HG02798 (cell line): ENCODE measurements around the gene FADS1.

Experiments
- ATAC-seq: cut with Tn5 transposase; IDR thresholded peaks from one replicate; pipeline ENCODE4 v1.9.1; 2021; ENCODE audit warnings: mild to moderate bottlenecking; ENCODE audit not compliant: unreplicated experiment, poor library complexity

The FADS1 gene

DNA sequence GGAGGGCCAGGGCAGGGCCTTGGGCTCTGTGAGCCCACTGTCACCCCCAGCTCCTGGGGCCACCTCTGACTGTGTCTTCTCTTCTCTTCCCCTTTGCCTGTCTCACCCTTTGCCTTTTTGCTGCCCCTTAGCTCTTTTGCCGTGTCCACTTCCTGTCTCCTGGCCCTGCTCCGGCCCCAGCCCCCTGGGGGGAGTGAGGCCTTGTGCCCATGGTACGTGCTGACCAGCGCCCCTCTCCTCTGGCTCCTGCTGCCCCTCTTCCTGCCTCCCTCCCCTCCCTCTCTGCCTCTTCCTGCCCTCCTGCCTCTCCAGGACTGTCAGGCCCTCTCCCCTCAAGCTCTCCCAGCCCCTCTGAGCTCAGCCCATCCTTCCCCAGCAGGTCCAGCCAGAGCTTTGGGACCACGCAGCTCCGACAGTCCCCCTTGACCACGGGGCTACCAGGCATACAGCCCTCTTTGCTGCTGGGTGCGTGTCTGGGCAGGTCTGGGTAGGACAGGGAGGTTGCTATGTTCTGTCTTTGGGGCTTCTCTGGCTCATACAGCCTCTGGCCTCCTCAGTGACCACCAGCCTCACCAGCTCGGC lies 36.1 kb downstream of the FADS1 start:
- ATAC-seq, result no peak

DNA sequence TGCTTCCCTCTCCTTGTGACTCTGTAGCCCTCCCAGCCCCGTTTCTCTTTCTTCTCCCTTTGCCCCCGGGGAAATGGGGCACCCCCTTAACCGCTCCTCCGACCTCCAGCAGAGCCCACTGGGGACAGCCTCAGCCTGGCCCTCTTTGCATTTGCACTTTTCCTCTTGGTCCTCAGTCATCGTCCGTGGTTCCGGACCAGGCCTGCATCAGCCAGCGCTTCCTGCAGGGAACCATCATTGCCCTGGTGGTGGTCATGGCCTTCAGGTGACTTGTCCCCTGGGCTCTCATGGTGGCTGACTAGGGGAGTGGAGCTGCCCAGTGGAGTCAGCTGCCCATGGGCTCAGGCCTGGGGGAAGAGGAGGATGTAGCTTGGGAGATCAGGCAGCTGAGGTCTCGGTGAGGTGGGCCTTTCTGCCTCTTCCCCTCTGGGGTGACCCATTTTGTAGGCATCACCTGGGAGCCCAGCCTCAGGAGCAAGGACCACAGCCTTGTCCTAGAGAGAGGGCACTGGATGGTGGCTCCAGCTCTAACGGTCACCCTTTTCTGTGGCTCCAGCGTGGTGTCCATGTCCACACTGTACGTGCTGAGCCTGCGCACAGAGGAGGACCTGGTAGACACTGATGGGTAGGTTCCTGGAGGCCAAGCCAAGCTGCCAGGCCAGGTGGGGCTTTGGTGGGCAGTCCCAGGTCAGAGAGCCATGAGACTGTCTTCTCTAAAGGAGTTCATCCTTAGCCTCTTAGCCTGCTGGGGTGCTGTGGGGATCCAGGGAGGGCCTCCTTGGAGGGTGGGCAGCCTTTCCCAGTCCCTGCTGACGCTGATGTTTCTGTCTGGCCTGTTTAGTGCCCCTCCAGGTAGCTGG lies 36.9 kb downstream of the FADS1 start:
- no peak for ATAC-seq

GRCh38 chr11:61778920-61779650 lies 37.7 kb downstream of the FADS1 start:
- ATAC-seq, result no peak

- ATAC-seq, result no peak
Measured at GRCh38 chr11:61778357-61778886, 38.4 kb downstream of the FADS1 start.

DNA sequence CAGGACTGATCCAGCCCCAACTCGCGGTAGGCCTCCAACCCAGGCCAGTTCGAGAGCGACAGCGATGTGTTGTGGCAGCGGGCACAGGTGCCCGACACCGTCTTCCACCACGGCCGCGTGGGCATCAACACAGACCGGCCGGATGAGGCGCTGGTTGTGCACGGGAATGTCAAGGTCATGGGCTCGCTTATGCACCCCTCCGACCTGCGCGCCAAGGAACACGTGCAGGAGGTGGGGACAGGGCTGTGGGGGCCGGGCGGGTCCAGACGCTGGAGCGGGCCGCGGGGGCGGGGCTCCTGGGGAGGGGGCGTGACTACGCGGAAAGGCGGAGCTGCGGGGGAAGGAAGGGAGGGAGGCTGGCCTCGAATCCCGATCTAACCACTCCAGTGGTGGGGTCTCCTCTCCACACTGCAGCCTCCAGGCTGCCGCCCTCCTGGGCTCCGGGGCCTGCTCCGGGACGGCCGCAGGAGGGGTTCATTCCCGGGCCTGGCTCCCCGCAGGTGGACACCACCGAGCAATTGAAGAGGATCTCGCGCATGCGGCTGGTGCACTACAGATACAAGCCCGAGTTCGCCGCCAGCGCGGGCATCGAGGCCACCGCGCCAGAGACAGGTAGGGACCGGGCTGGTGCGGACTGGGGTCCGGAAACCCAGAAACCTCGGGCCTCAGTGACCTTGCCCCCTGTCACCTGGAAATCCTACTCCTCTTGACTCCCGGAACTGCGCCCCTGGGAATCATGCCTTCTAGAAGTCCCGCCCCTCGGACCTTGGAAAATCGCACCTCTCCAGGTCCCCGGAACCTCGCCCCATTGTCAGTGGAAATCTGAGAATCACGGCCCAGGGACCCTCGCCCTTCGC lies 39.3 kb downstream of the FADS1 start:
- no peak for ATAC-seq

GRCh38 chr11:61776561-61777075 lies 40.2 kb downstream of the FADS1 start:
- ATAC-seq, result peak; percentile 48

- no peak for ATAC-seq
Measured at GRCh38 chr11:61775606-61776554, 40.9 kb downstream of the FADS1 start.

GRCh38 chr11:61775106-61775505 lies 41.7 kb downstream of the FADS1 start:
- ATAC-seq, result no peak

DNA sequence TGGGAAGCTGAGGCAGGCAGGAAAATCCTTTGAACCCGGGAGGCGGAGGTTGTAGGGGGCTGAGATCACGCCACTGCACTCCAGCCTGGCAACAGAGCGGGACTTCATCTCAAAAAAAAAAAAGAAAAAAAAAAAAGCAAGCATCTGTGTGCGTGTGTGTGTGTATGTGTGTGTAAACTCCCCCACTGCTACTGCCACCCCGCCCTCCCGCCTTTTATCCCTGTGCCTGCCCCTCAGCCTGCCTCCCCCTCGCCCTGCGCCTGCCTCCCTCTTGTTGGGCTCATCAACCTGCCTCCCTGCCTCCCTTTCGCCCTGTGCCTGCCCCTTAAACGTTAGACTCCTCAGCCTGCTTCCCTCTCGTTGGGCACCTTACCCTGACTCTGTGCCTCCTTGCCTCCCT lies 42.4 kb downstream of the FADS1 start:
- no peak for ATAC-seq

- no peak for ATAC-seq
Measured at GRCh38 chr11:61773809-61774208, 43.0 kb downstream of the FADS1 start.

DNA sequence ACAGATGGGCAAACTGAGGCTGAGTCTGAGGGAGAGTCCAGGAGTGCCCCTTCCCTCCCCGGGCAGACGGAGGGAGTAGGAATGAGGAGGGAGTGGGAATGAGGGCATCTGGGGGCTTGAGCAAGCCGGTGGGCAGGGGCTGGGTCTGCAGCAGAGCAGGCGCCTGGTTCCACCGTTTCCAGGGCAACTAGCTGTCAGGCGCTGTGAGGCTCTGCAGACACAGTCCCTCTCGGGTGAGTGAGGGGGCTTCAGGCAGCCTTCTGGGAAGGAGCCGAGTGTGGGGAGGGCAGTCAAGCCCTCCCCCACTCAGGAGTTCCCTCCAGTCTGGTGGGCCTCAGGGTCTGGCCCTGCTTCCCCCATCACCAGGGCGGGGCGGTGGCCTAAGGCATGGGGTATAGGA lies 43.4 kb downstream of the FADS1 start:
- no peak for ATAC-seq

- no peak for ATAC-seq
Measured at GRCh38 chr11:61771985-61772455, 44.8 kb downstream of the FADS1 start.

GRCh38 chr11:61771195-61771894 lies 45.5 kb downstream of the FADS1 start:
- no peak for ATAC-seq

DNA sequence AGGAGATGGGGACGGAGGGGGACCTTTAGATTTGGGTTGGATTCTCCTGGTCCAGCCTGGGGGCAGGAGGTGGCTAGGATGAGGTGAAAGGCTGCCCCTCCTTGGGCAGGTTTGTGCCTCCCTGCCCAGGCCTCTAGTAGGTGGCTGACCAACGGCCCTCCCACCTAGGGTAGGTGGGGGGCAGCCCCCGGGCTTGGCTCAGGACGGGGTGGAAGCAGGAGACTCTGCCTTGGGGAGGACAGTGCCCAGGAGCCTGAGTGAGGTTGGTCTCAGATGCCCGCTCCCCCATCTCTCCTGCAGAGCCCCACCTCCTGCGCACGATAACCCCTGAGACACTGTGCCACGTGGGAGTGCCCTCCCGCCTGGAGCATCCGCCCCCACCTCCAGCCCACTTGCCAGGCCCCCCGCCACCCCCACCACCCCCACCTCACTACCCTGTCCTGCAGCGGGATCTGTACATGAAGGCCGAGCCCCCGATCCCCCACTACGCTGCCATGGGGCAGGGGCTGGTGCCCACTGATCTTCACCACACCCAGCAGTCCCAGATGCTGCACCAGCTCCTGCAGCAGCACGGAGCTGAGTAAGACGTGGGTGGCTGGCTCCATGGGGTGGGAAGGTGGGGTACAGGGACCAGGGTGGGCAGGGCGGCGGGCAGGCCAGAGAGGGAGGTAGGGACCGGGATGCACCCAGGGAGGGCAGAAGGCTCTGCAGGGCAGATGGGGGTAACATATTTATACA lies 46.7 kb downstream of the FADS1 start:
- no peak for ATAC-seq

GRCh38 chr11:61769169-61769920 lies 47.5 kb downstream of the FADS1 start:
- no peak for ATAC-seq

DNA sequence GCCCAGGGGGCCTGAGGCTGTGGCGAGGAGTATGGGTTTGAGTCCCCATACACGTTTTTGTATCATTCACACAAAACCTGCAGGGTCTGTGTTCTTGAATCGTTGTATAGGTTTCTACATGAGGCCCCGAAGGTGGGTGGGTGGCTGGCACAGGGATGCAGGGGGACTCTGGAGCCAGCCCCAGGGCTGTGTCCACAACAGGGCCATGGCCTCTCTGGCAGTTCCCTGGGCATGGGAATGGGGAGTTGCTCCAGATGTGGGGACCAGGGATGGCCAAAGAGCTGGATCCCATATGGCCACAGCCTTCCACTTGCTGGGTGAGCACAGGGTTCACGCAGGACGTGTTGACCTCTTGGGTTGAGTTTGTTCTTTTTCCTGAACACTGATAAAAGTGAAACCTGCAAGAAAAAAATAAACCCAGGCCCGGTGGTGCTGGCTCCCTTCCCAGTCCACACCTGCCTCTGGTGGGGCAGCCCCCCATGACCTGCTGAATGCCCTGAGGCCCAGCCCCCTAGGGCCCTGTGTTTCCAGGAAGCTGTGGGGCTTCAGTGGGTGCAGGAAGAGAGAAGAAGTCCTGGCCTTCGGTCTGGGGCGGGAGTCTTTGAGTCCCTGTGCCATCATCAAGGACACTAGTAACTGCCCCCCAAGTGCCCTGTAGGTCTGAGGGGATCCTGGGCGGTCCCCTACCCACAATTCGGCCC lies 48.3 kb downstream of the FADS1 start:
- ATAC-seq, result no peak
